Left lobe of liver (tissue), 2 donors: Measurements from ENCODE around the gene MDM4. TPM values are rescaled to one million over a fixed set of nuclear protein-coding genes. Genes with fewer than 3 reads are reported as not detected.

Experiments
- ATAC-seq: fragments of 200-7000 bp; cut with Tn5 transposase; one replicate; pipeline ENCODE4 v1.9.1; 2020; ENCODE audit warnings: mild to moderate bottlenecking, moderate library complexity
- DNase-seq: peaks from one replicate; pipeline ENCODE4 v3.0.0-alpha.2; 2020; ENCODE audit warnings: low spot score
- total RNA-seq: library from RNA; stranded (reverse); gene quantifications from one replicate; pipeline ENCODE4 v1.2.1, GENCODE V29; 2021
- donor health status: DM: no; HTN: no; CAD: no; lungs with moderate emphysema.
- donor health status: DM: no; HTN: yes; CAD: no.

MDM4 gene
- total RNA-seq, 1 donor from 2014 or later = 27.4 TPM

GRCh38 chr1:204600968-204601367 lies 84.8 kb downstream of the MDM4 start:
- DNase-seq (no peak), ATAC-seq (no peak)

- no peak for ATAC-seq
- no peak for DNase-seq
Measured at GRCh38 chr1:204602111-204602579, 85.9 kb downstream of the MDM4 start.

- peak; percentile 91 for ATAC-seq
- DNase-seq = peak; percentile 52
Measured at GRCh38 chr1:204602871-204603542, 86.8 kb downstream of the MDM4 start.

- no peak for ATAC-seq
- no peak for DNase-seq
Measured at GRCh38 chr1:204605791-204606190, 89.6 kb downstream of the MDM4 start.

Other genes with a start within 250 kb of the MDM4 start
- gene PLEKHA6, start 156.5 kb upstream of the MDM4 start, total RNA-seq = 28.8 TPM
- 34.1 TPM for gene PPP1R15B, start 104.6 kb upstream of the MDM4 start, total RNA-seq
- gene PIK3C2B, start 21.6 kb upstream of the MDM4 start, total RNA-seq = 14.8 TPM
- 0.15 TPM for gene LRRN2, start 169.3 kb downstream of the MDM4 start, total RNA-seq